ENCODE measurements around the gene SHISA9.

The SHISA9 gene

GRCh38 chr16:13070268-13070667 is 168.9 kb downstream of the SHISA9 start:
- DNase-seq (ENCODE audit: low read depth) = no peak

DNA sequence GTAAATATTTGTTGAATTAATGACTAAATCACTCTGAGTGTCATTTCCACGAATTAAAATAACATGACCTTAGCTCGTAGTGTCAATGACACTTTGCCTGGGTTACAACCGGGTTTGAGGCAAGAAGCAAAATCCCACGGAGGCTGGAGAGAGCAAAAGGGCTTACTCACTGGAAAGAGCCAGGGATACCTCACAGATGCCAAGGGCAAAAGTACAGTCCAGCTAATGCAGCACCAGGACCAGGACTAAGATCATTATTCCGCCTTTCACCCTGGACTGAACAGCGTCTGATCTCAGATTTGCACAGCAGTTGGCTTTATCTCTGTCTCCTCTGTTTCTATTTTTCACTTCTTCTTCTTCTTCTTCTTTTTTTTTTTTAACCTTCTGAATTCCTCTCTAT is 175.5 kb downstream of the SHISA9 start:
- no peak for DNase-seq (ENCODE audit: low read depth)

DNA sequence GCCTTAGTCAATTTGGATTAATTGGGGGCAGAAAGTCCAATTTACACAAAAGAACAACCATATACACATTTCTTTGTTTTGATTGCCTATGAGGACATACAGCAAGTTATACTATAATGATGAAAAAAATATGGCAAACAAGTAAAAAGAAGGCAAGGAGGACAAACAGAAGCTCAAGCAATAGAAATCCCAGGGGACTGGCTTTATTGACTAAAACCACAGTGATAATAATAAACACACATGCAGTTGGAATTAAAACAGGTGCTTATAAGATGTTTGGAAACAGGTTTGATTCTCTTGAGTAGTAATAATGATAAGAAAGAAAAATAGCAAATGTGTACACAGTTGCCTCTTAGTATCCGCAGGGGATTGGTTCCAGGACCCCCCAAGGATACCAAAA is 176.4 kb downstream of the SHISA9 start:
- DNase-seq (ENCODE audit: low read depth) = no peak

DNA sequence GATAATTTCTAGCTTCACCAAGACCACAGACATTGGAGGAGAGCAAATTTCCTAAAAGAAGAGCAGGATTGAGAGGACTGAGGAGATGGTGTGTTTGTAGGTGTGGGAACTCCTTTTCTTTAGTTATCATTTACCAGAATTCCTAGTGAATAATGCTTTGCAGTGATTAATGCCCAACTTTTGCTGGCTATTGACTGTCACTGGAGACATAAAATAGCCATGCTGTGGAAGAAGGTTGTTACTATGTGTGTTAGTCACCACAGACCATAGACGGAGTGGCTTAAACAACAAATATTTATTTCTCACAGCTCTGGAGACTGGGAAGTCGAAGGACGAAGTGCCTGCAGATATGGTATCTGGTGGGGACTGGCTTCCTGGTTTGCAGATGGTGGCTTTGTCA is 179.1 kb downstream of the SHISA9 start:
- no peak for DNase-seq (ENCODE audit: low read depth)

DNA sequence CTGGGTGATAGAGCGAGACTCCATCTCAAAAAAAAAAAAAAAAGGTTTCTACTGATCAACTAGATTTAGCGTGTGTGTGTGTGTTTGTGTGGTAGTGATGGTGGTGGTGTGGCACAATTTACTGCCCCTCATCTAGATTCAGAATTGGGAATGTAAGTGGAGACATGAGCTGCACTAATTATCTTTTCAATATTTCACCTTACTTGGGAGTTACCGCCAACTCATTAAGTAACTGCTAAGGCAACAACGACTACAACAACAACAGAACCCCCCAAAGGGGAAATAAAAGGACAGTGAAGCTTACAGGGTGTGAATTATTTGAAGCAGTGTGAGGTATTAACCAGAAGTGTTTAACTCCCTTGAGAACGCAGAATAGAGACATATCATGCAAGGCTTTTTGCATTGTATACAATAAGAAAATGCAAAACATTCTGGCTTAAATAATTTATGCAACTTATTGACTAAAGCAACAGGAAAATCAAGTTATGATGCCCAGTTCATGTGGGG is 180.5 kb downstream of the SHISA9 start:
- no peak for DNase-seq (ENCODE audit: low read depth)

DNA sequence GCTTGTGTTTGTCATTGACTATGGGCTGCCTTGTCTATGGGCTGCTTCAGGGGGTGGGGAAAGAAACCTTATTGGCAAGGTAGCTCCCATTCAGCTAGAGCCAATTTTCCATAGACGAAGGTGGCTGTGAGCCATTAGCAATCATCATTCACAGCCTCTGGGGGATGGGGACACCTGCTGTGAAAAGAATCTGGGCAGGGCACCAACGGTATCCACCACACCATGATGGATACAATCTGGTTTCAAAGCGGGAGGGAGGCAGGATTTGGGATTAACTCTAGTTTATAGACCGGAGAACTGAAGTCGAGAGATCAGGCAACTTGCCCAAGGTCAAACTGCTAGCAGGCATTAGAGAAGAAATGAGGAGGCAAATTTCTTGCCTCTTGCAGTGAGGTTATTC is 182.3 kb downstream of the SHISA9 start:
- DNase-seq (ENCODE audit: low read depth) = no peak

DNA sequence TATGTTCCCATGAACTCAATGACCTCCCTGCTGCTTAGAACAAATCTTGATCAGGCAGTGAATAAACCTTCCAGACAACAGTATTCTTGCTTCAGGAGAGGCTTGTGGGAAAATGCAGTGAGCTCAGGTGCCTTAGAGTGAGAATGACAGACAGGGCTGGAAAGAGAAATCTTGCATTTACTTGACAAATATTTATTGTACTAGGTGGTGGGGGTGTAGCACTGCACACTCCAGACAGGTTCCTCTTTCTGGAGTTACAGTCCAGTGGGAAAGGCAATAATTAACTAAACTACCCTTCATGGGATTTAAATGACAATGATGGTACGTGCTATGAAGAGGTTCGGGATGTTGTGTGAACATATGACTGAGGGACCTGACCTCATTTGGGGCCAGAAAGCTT is 182.9 kb downstream of the SHISA9 start:
- DNase-seq (ENCODE audit: low read depth) = no peak

DNA sequence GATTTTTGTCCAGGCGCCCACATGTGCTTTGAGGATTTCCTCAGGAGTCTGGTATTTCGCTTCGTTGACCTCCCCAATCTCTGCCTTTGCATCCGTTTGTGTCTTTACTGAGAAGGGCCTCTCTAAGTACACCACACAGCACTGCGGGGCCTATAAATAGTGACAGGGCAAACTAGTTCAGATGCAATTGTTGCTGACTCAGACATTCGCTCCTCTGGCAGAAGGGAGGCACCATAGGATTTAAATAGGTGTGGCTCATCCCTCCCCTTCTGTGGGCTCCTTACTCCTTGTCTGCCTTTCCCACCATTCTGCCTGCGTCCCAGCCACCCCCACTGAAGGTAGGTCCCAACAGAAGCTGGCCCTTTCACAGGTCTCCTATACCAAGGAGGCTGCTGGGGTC is 192.3 kb downstream of the SHISA9 start:
- no peak for DNase-seq (ENCODE audit: low read depth)

DNA sequence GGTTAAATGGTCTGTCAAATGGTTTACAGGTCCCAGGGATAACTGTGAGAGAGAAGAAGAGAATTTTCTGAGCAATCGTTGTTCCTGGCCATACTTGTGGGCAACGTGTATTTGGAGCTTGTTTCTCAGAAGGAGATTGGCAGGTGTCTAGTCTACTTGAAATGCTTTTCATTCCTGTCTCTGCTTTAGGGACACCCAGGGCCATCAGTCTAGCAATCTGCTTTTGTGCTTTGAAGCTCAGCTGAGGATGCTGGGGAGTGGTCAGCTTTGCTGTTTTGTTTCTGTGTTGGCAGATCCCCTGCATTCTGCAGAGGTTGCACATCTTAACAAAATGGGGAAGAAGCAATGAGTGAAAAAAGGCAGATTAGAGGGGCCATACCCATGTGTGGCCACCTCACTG is 193.7 kb downstream of the SHISA9 start:
- DNase-seq (ENCODE audit: low read depth) = no peak

DNA sequence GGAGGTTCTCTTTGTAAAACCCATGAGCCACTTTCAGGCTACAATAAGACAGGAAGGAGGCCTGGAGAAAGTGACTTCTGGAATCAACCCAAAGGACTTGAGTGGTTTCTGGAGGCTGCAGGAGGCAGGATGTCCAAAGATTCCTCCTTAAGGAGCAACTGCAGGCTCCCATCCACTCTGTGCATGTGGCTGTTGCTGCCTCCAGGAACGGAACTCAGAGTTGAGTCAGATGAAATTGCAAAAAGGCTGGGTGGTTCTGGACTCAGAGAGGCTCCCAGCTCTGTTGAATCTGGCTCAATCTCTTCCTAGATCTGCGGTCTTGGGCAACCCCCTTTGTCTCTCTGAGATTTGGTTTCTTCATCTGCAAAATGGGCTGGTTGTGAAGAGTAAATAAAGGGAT is 197.1 kb downstream of the SHISA9 start:
- DNase-seq (ENCODE audit: low read depth) = no peak

- DNase-seq (ENCODE audit: low read depth) = no peak
Observed at GRCh38 chr16:13099822-13100221, 198.4 kb downstream of the SHISA9 start.

- no peak for DNase-seq (ENCODE audit: low read depth)
Observed at GRCh38 chr16:13100970-13101369, 199.6 kb downstream of the SHISA9 start.

- DNase-seq (ENCODE audit: low read depth) = no peak
Observed at GRCh38 chr16:13101828-13102227, 200.4 kb downstream of the SHISA9 start.

DNA sequence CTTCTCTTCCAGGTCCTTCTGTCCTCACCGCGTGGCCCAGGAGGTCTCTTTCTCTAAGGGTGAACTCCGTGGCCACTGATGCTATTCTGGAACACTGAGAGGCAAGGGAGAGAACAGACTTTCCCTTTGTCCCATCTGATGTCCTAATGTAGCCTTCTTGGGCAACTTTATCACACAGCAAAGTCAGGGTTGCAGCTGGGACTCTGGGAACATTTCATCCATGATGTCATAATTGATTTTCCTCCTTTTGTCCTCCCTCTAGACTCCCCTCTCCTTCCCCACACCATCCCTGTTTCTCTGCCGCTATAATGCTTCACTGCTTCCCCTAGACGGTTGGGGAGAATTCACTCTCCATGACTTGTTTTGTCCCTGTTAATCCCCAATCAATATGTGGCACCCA is 201.0 kb downstream of the SHISA9 start:
- DNase-seq (ENCODE audit: low read depth) = no peak

GRCh38 chr16:13103831-13104530 is 202.6 kb downstream of the SHISA9 start:
- DNase-seq (ENCODE audit: low read depth) = no peak

GRCh38 chr16:13104772-13105171 is 203.4 kb downstream of the SHISA9 start:
- no peak for DNase-seq (ENCODE audit: low read depth)

DNA sequence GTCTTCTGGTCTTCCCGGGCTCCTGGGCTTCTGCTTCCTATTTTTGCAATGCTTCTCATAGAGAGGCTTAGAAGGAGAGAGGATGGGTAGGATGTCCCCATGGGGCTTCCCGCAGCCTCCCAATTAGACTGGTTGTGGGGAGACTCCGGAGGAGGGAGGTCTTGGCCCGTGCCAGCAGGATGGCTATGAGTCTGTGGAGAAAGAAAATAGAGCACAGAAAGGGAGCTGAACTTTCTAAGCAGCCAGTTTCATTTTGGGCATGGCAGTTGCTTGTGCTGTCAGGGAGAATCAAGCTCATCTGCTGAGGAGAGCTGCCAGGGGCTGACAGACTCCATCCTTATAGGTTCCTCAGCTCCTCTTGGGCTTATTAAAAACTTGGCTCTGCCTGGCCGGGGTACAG is 204.0 kb downstream of the SHISA9 start:
- no peak for DNase-seq (ENCODE audit: low read depth)

GRCh38 chr16:13106464-13106863 is 205.1 kb downstream of the SHISA9 start:
- DNase-seq (ENCODE audit: low read depth) = no peak

- DNase-seq (ENCODE audit: low read depth) = no peak
Observed at GRCh38 chr16:13108126-13108525, 206.7 kb downstream of the SHISA9 start.

DNA sequence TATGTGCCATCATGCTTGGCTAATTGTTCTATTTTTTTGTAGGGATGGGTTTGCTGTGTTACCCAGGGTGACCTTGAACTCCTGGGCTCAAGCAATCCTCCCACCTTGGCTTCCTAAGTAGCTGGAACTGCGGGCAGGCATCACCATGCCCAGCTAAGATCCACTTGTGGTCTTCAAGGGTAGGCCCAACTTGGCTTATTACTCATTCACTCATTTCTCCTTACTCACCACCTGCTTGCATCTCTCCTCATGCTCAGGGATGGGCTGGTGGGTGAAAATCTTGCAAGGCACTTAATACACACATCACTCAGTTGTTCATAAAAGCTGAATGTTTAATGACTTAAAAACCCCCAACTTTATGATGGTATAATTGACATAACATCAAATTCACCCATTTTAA is 207.8 kb downstream of the SHISA9 start:
- no peak for DNase-seq (ENCODE audit: low read depth)

- DNase-seq (ENCODE audit: low read depth) = no peak
Observed at GRCh38 chr16:13110124-13110796, 208.9 kb downstream of the SHISA9 start.

DNA sequence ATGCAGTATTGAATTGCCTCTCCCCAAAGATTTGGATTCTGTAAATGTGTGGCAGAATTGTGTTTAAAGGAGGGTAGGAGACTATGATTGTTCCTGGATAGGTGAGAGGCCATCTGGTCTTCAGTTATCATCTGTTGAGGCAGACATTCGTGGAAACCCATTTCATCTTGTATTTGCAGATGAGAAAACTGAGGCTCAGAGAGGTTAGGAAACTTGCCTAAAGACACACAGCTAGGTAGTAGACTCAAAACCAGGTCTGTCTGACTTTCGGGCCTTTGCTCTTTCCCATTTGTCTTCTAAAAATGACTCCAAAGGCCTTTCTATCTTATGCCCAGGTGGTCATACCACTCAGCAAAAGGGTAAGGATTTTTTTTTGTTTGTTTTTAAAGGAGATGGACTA is 210.3 kb downstream of the SHISA9 start:
- no peak for DNase-seq (ENCODE audit: low read depth)

DNA sequence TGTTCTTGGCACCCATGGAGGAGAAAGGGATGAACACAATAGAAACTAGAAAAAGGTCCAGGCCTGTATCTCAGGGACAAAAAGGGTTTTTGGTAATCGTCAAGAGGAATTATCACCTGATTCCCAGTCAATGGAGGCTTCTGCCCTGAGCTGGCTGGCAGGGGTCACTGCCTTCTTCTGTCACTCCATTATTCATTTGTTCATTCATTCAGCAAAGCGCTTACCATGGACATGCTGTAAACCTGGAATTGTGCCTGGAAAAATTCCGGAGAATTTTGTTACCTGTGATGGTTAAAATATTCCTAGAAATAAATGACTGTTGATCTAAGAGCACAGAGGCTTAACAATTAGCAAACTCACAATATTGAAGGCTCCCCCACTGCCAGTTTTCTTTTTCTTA is 212.3 kb downstream of the SHISA9 start:
- no peak for DNase-seq (ENCODE audit: low read depth)

- DNase-seq (ENCODE audit: low read depth) = no peak
Observed at GRCh38 chr16:13118091-13118490, 216.7 kb downstream of the SHISA9 start.

Measured in activated T-helper 9 cell treated with anti-CD3 and anti-CD28 coated beads, Interleukin-2, amount 50 U/mL, for 16 hours (primary cell).